ENCODE data around the gene SH3RF2.

The SH3RF2 gene

GRCh38 chr5:145979270-145980223 is 43.2 kb downstream of the SH3RF2 start:
- H3K27me3 ChIP-seq (ENCODE audit: control insufficient read depth, insufficient read depth, low read length): no peaks in the 10 kb centered on the region
- no peak overlapping the region for H3K9ac ChIP-seq (ENCODE audit: low read length)
- peak overlapping the region; percentile 41; the same call in 1 of the 2 replicates for H3K27ac ChIP-seq (ENCODE audit: low read depth, low read length)
- H3K36me3 ChIP-seq (ENCODE audit: control insufficient read depth, insufficient read depth, low read length): no peaks in the 10 kb centered on the region
- no peaks in the 10 kb centered on the region; the same call in 1 of the 2 replicates for H3K9me3 ChIP-seq (ENCODE audit: control insufficient read depth, insufficient read depth, low read depth, low read length)
- H3K4me1 ChIP-seq (ENCODE audit: control insufficient read depth, insufficient read depth, low read length): peaks cover 23% of the 10 kb centered on the region
- no peak overlapping the region for H3K4me3 ChIP-seq (ENCODE audit: low read depth, low read length)

DNA sequence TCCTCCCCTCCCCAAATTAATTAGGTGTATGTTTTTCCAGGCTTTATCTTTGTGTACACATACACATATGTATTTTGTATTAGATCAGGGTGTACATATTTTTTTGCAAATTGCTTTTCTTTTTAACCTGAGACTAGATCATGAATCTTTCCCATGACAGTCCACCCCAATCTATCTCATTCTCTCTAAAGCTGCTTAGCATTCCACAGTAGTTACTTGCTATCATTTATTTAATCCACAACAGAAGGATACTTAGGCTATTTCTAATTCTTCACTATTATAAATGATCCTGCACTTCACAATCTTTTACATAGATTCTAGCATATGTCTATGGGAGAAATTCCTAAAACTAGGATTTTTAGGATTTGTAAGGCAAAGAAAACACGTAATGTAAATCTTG is 43.9 kb downstream of the SH3RF2 start:
- Histone ChIP-seq H3K27me3 (ENCODE audit: control insufficient read depth, insufficient read depth, low read length) (no peaks in the 10 kb centered on the region), H3K9me3 (ENCODE audit: control insufficient read depth, insufficient read depth, low read depth, low read length) (no peaks in the 10 kb centered on the region), H3K36me3 (ENCODE audit: control insufficient read depth, insufficient read depth, low read length) (no peaks in the 10 kb centered on the region), H3K9ac (ENCODE audit: low read length) (no peak overlapping the region), H3K4me1 (ENCODE audit: control insufficient read depth, insufficient read depth, low read length) (peaks cover 22% of the 10 kb centered on the region), H3K4me3 (ENCODE audit: low read depth, low read length) (no peak overlapping the region), H3K27ac (ENCODE audit: low read depth, low read length) (no peak overlapping the region)

DNA sequence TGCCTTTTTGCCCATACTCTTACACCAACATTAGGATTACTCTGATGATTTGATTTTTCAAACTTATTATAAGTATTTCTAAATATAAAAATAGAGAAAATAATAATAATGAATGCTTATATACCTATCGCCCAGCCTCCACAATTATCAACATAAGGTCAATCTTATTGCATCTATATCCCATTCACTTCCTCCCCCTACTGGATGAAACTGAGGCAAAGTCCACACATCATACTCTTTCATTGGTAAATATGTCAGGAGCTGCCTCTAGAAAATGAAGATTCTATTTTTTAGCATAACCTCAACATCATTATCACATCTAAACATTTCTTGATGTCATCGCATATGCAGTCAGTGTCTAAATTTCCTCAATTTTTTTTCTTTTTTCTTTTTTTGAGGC is 44.3 kb downstream of the SH3RF2 start:
- H3K4me3 ChIP-seq (ENCODE audit: low read depth, low read length): no peak overlapping the region
- no peaks in the 10 kb centered on the region for H3K27me3 ChIP-seq (ENCODE audit: control insufficient read depth, insufficient read depth, low read length)
- no peak overlapping the region for H3K27ac ChIP-seq (ENCODE audit: low read depth, low read length)
- H3K36me3 ChIP-seq (ENCODE audit: control insufficient read depth, insufficient read depth, low read length): no peaks in the 10 kb centered on the region
- no peaks in the 10 kb centered on the region for H3K9me3 ChIP-seq (ENCODE audit: control insufficient read depth, insufficient read depth, low read depth, low read length)
- peaks cover 18% of the 10 kb centered on the region for H3K4me1 ChIP-seq (ENCODE audit: control insufficient read depth, insufficient read depth, low read length)
- H3K9ac ChIP-seq (ENCODE audit: low read length): no peak overlapping the region

GRCh38 chr5:145981589-145982571 is 45.5 kb downstream of the SH3RF2 start:
- Histone ChIP-seq H3K27me3 (ENCODE audit: control insufficient read depth, insufficient read depth, low read length) (no peaks in the 10 kb centered on the region), H3K27ac (ENCODE audit: low read depth, low read length) (no peak overlapping the region), H3K4me3 (ENCODE audit: low read depth, low read length) (no peak overlapping the region), H3K4me1 (ENCODE audit: control insufficient read depth, insufficient read depth, low read length) (peaks cover 9% of the 10 kb centered on the region), H3K9me3 (ENCODE audit: control insufficient read depth, insufficient read depth, low read depth, low read length) (no peaks in the 10 kb centered on the region), H3K9ac (ENCODE audit: low read length) (no peak overlapping the region), H3K36me3 (ENCODE audit: control insufficient read depth, insufficient read depth, low read length) (no peaks in the 10 kb centered on the region)

DNA sequence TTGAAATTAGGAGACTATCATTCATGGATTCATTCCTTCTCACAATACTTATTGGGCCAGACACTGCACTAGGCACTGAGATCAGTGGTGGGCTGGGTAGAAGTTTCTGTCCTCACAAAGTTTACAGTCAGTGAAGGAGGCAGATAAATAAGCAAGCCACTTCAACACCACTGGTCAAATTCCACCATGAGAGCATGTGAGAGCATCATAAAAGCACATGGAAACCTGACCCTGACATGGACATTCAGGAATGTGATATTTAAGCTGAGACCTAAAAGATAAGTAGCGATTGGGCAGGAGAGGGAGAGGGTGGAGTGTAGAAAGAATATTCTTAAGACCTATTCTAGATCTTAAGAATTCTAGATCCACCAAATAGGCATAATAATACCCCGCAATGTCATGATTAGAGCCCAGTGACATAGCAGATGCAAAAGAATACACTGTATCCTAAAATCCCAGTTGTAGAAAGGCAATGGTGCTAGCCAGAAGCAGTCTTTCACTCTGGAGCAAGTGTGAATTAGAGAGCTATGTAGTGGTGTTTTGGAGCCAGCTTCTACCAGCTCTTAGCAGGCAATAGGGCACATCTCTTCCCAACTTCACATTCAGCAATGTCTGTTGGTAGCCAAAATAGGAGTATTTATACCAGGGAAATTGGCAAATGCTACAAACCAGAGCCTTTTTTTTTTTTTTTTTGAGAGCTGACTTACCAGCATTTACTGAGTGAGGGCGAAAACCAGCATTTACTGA is 46.4 kb downstream of the SH3RF2 start:
- no peaks in the 10 kb centered on the region for H3K36me3 ChIP-seq (ENCODE audit: control insufficient read depth, insufficient read depth, low read length)
- H3K4me1 ChIP-seq (ENCODE audit: control insufficient read depth, insufficient read depth, low read length): peaks cover 9% of the 10 kb centered on the region
- no peaks in the 10 kb centered on the region for H3K27me3 ChIP-seq (ENCODE audit: control insufficient read depth, insufficient read depth, low read length)
- H3K27ac ChIP-seq (ENCODE audit: low read depth, low read length): no peak overlapping the region
- no peak overlapping the region for H3K9ac ChIP-seq (ENCODE audit: low read length)
- H3K9me3 ChIP-seq (ENCODE audit: control insufficient read depth, insufficient read depth, low read depth, low read length): no peaks in the 10 kb centered on the region
- no peak overlapping the region for H3K4me3 ChIP-seq (ENCODE audit: low read depth, low read length)

DNA sequence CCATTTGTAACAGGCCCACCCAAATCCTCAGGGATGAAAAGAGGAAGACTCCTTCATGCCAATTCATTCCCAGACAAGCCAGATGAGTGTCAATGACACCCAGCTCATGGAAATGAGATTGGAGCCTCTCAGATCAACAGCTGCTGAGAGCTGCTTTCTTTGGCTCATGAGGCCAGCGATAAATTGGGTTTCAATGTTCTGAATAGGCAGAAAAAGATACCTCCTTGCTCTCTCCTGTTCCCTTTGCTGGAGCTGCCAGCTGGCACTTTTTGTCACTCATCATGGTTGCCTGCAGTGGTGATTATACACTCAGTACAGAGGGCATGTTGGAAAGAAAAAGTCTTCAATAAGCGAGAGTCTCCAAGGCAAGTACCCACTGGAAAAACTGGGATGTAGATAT is 47.1 kb downstream of the SH3RF2 start:
- no peak overlapping the region for H3K27ac ChIP-seq (ENCODE audit: low read depth, low read length)
- H3K36me3 ChIP-seq (ENCODE audit: control insufficient read depth, insufficient read depth, low read length): no peaks in the 10 kb centered on the region
- no peak overlapping the region for H3K9ac ChIP-seq (ENCODE audit: low read length)
- no peaks in the 10 kb centered on the region for H3K27me3 ChIP-seq (ENCODE audit: control insufficient read depth, insufficient read depth, low read length)
- no peak overlapping the region for H3K4me3 ChIP-seq (ENCODE audit: low read depth, low read length)
- peaks cover 8% of the 10 kb centered on the region for H3K4me1 ChIP-seq (ENCODE audit: control insufficient read depth, insufficient read depth, low read length)
- no peaks in the 10 kb centered on the region for H3K9me3 ChIP-seq (ENCODE audit: control insufficient read depth, insufficient read depth, low read depth, low read length)

GRCh38 chr5:145984072-145984471 is 47.7 kb downstream of the SH3RF2 start:
- peaks cover 7% of the 10 kb centered on the region; the same call in 1 of the 2 replicates for H3K4me1 ChIP-seq (ENCODE audit: control insufficient read depth, insufficient read depth, low read length)
- H3K27me3 ChIP-seq (ENCODE audit: control insufficient read depth, insufficient read depth, low read length): no peaks in the 10 kb centered on the region
- no peaks in the 10 kb centered on the region for H3K36me3 ChIP-seq (ENCODE audit: control insufficient read depth, insufficient read depth, low read length)
- no peak overlapping the region for H3K27ac ChIP-seq (ENCODE audit: low read depth, low read length)
- H3K9me3 ChIP-seq (ENCODE audit: control insufficient read depth, insufficient read depth, low read depth, low read length): no peaks in the 10 kb centered on the region
- H3K4me3 ChIP-seq (ENCODE audit: low read depth, low read length): no peak overlapping the region
- no peak overlapping the region for H3K9ac ChIP-seq (ENCODE audit: low read length)

- no peak overlapping the region for H3K27ac ChIP-seq (ENCODE audit: low read depth, low read length)
- H3K9me3 ChIP-seq (ENCODE audit: control insufficient read depth, insufficient read depth, low read depth, low read length): peaks cover 4% of the 10 kb centered on the region
- no peaks in the 10 kb centered on the region for H3K36me3 ChIP-seq (ENCODE audit: control insufficient read depth, insufficient read depth, low read length)
- H3K4me1 ChIP-seq (ENCODE audit: control insufficient read depth, insufficient read depth, low read length): no peaks in the 10 kb centered on the region
- no peak overlapping the region for H3K9ac ChIP-seq (ENCODE audit: low read length)
- no peak overlapping the region for H3K4me3 ChIP-seq (ENCODE audit: low read depth, low read length)
- no peaks in the 10 kb centered on the region for H3K27me3 ChIP-seq (ENCODE audit: control insufficient read depth, insufficient read depth, low read length)
These were observed 51.5 kb downstream of the SH3RF2 start for GRCh38 chr5:145987856-145988255.

DNA sequence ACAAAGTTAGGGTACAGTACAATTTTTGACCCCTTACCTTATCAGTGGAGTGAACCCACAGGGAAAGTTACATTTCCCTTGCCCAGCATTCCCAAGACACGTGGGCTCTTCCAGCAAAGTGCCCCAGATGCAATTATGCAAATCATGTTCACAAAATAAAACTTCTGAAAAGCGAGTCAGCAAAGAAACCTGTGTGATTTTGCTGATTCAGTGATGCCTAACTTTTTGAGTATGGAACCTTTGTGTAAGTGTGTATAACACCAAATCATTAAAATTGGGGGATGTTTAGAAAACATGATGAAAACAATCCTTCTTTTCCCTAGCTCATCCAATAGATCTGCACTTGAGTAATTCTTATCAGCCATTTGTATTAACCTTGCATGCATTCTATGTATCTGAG is 52.6 kb downstream of the SH3RF2 start:
- Histone ChIP-seq H3K27ac (ENCODE audit: low read depth, low read length) (no peak overlapping the region), H3K9me3 (ENCODE audit: control insufficient read depth, insufficient read depth, low read depth, low read length) (peaks cover 16% of the 10 kb centered on the region), H3K4me1 (ENCODE audit: control insufficient read depth, insufficient read depth, low read length) (no peaks in the 10 kb centered on the region), H3K27me3 (ENCODE audit: control insufficient read depth, insufficient read depth, low read length) (no peaks in the 10 kb centered on the region), H3K36me3 (ENCODE audit: control insufficient read depth, insufficient read depth, low read length) (no peaks in the 10 kb centered on the region), H3K4me3 (ENCODE audit: low read depth, low read length) (no peak overlapping the region), H3K9ac (ENCODE audit: low read length) (no peak overlapping the region)

- H3K36me3 ChIP-seq (ENCODE audit: control insufficient read depth, insufficient read depth, low read length): no peaks in the 10 kb centered on the region
These were observed 53.0 kb downstream of the SH3RF2 start for GRCh38 chr5:145989428-145989827.

More at GRCh38 chr5:145989428-145989827, 53.0 kb downstream of the SH3RF2 start:
- Histone ChIP-seq H3K27ac (ENCODE audit: low read depth, low read length) (no peak overlapping the region), H3K9me3 (ENCODE audit: control insufficient read depth, insufficient read depth, low read depth, low read length) (peaks cover 20% of the 10 kb centered on the region), H3K27me3 (ENCODE audit: control insufficient read depth, insufficient read depth, low read length) (no peaks in the 10 kb centered on the region), H3K4me1 (ENCODE audit: control insufficient read depth, insufficient read depth, low read length) (no peaks in the 10 kb centered on the region), H3K9ac (ENCODE audit: low read length) (no peak overlapping the region), H3K4me3 (ENCODE audit: low read depth, low read length) (no peak overlapping the region)

Measured in HUES6 (cell line).